ENCODE measurements around the gene FGFR1OP2.

GRCh38 chr12:27012982-27013255, 74.6 kb downstream of the FGFR1OP2 start:
- TF ChIP-seq CTCF (IDR thresholded peaks at IDR 0.05 in 4 of 5, conservative IDR thresholded peaks at IDR 0.05 in 1 of 5) (no peak), POLR2A (IDR thresholded peaks at IDR 0.05) (no peak)

Measured in gastrocnemius medialis (tissue), 4 donors.